Cardiac fibroblast (primary cell): Measurements from ENCODE around the gene TOX2.

Experiments used
- DNase-seq, 2 donors: peaks; one replicate each; pipeline versions ENCODE4 v3.0.0 to v3.0.0-alpha.2; 2010; ENCODE audit warnings: low read depth in 2 of 2
- H3K4me3 ChIP-seq, 2 donors: replicated peaks in 1 of 2; 1 replicate in 1 of 2; 2 replicates in 1 of 2; pipeline ENCODE4 v1.5.1; 2011; ENCODE audit warnings: low read depth in 2 of 2, low read length in 2 of 2, mild to moderate bottlenecking in 2 of 2, moderate library complexity in 1 of 2
- TF ChIP-seq, protein P1 (sequence below): IDR thresholded peaks from one replicate; pipeline ENCODE4 v1.5.1; 2011; ENCODE audit warnings: low read depth, mild to moderate bottlenecking, low read length, inconsistent platforms

TOX2 gene

DNA sequence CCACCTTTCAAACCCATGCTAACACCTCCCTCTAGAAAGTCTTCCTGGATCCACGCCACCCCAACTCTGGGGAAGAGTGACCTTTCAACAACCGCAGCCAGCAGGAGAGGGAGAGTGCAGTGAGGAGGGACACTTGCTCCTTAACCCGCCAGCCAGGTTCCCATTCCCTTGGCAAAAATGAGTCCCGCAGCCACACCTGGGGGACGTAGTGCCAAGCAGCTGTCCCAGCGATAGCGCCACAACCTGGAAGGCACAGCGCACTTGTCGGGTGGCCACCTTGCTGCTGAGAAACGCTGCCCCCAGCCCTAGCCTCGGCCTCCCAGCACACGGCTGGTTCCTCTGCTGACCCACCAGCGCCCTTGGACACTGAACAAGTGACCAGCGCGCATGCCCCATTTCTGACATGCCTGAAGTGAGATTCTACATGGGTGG, 153.0 kb downstream of the TOX2 start:
- TF ChIP-seq, protein P1, sequence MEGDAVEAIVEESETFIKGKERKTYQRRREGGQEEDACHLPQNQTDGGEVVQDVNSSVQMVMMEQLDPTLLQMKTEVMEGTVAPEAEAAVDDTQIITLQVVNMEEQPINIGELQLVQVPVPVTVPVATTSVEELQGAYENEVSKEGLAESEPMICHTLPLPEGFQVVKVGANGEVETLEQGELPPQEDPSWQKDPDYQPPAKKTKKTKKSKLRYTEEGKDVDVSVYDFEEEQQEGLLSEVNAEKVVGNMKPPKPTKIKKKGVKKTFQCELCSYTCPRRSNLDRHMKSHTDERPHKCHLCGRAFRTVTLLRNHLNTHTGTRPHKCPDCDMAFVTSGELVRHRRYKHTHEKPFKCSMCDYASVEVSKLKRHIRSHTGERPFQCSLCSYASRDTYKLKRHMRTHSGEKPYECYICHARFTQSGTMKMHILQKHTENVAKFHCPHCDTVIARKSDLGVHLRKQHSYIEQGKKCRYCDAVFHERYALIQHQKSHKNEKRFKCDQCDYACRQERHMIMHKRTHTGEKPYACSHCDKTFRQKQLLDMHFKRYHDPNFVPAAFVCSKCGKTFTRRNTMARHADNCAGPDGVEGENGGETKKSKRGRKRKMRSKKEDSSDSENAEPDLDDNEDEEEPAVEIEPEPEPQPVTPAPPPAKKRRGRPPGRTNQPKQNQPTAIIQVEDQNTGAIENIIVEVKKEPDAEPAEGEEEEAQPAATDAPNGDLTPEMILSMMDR = no peak
- no peak for DNase-seq
- H3K4me3 ChIP-seq = no peak overlapping the region

DNA sequence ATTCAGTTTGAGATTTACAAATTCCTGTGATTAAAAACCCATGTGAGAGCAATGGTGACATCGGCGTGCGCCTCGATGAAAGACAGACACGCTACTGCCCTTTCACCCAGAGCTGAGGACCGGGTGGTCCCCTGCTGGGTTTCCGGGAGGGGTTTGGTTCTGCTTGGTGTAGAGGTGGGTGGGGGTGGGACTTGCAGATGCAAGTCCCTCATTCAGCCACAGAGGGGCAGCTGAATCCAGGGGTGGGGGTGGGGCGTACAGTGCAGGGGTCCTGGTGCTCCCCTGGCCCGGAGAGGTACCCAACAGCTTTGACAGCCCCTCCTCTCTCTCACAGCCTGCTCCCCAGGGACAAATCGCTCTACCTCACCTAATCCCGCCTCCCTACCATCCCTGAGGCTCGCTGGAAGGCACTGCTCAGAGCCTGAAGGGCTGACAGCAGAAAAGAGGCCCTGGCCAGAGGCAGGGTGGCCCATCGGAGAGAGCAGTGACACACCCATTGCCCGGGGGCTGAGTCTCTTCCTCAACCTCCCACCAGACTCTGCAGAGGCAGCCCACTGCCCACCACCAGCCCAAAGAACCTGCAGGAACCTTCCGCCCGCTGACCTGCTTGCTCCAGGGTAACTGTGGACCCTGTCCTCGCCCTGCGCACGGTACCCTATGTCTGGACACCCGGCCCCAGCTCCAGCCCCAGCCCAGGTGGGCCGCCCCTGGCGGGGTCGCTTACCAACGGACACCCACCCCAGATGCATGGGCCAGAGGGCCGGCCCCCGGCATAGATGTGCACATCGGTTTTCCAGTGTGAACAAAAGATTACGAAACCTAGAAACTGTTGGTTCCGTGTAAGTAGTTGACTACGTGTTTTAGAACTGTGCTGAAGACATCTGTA, 153.9 kb downstream of the TOX2 start:
- no peak overlapping the region for H3K4me3 ChIP-seq
- no peak for DNase-seq
- TF ChIP-seq, protein P1 = no peak

DNA sequence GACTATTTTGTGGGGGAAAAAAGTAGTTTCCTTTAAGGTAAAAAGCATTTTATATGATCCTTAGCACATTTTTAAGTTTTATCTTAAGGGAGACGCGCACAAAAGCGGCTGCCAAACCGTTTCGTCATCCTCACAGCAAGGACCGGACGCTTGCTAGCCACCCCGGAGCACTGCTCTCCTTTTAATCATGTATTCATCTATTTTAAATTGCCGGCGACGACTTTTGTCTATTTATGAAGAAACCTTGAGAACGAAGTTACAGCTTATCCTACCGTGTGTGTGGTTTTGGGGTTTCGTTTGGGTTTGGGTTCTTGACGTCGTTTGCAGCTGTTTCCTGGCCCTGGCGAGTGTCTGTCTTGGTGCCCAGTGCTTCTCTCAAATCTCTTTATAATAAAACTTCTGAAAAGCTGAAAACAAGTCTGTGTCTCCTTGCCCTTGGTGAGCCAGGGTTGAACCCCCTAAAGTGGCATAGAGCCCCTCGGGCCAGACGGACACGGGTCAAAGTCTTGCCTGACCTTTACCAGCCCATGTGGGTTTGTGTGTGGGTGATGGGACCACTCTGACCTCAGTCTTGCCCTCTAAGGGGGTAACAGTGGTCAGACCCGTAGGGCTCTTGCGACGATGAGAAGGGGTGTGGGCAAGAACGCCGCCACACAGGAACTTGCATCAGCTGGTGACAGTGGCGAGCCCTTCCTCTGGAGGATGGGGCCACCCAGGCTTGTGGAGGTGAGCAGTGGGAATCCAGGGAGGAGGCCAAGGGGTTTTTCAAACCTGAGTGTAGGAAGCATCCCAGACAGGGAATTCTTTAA, 154.8 kb downstream of the TOX2 start:
- no peak overlapping the region for H3K4me3 ChIP-seq
- TF ChIP-seq, protein P1 = no peak
- DNase-seq = no peak

DNA sequence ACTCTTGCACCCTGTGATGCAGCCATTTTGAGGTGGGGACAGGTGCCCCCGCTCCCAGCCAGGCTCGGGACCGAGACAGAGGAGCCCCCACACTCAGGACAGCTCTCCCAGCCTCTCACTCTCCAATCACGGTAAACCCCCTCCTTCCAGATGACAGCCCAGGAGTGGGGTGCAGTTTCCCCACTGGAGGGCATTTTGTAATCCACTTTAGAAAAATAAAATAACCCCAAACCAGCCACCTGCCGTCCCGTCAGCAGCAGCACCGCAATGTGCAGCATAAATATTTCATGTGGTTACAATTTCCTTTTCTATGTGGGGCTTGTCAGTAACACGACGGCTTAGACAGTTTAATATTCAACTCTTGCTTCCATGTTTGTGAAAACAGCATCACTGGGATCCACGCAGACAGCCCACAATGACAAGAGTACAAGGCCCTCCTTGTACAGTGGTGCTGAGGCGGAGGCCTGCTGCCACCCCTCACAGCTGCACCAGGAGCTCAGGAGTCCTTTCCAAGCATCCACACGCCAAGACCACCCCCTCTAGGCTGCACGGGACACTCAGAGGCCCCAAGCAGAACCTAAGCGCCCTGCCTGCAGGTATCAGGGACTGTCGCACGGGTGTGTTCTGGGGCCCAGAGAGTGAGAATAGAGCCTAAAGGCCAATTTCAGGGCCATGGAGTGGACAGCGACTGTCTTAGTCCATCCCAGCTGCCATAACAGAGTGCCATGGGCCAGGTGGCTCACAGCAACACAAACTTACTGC, 155.7 kb downstream of the TOX2 start:
- no peak overlapping the region for H3K4me3 ChIP-seq
- DNase-seq = no peak
- TF ChIP-seq, protein P1 = no peak

DNA sequence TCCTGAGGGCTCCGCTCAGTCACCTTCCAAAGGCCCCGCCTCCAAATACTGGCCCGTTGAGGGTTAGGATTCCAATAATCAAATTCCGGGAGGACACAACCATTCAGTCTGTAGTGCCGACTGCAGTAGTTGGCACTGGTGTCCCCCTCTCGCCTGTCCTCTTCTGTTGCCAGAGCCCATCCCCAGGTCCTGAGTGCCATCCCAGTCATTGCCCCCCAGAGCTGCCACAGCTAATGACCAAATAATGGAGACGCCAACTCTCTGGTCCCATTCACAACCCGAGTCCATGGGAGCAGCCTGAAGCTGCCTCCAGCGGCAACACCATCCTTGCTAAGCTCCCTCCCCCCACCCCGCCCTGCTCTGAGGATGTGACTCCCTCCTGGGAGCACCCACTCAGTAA, 156.4 kb downstream of the TOX2 start:
- DNase-seq = no peak
- no peak overlapping the region for H3K4me3 ChIP-seq
- TF ChIP-seq, protein P1 = no peak

DNA sequence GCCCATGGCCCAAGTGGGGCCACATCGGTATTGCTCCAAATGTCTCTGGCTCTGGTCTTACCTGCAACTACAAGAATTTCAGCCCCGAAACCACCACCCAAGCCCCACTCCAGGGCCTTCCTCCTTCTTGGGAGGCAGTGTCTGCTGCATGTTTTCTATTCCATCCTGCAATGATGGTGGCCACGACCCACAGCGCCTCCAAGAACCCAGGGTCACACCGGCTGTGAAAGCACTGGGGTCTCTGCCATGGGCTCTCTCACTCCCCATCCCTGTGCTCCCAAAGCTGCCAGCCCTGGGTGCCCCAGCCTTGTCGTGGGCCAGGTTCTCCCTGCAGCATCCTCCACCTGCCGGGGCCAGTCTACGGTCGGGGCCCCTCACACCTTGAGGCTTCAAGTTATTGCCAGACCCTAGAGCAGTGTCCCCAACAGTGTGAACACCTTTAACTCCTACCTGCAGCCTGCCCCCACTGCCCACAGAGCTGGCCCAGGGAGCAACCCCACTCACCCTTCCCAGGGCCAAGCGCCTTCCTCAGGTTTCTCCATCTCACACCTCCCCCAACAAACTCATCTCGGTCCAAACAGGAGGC, 157.0 kb downstream of the TOX2 start:
- TF ChIP-seq, protein P1 = no peak
- no peak for DNase-seq

More for the DNA sequence above, 157.0 kb downstream of the TOX2 start:
- H3K4me3 ChIP-seq = no peak overlapping the region
